Measurements from ENCODE around the gene DYRK4.

DNA sequence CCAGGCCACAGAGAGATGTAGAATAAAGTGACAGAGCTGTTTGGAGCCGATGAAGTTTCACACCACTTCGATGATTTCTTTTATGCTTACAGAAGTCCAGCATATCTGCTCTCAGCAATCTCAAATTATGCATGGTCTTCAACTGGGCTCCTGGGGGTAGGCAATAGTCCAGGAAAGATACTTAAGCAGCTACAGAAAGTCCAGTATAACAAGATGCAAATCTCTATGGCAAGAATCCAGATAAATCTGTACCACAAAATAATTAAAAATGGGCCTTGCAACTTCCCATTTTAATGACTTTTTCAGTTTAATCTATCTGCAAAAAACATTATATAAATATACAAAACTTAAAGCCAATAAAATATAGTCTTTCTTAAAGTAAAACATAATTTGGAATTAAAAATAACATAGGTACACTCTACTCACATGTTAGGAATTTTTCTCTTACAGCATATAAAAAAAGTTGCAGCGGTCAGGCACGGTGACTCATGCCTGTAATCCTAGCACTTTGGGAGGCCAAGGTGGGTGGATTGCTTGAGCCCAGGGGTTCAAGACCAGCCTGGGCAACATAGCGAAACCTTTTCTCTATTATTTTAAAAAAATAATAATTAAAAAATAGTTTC lies 43.8 kb upstream of the DYRK4 start:
- TF ChIP-seq, protein P1, sequence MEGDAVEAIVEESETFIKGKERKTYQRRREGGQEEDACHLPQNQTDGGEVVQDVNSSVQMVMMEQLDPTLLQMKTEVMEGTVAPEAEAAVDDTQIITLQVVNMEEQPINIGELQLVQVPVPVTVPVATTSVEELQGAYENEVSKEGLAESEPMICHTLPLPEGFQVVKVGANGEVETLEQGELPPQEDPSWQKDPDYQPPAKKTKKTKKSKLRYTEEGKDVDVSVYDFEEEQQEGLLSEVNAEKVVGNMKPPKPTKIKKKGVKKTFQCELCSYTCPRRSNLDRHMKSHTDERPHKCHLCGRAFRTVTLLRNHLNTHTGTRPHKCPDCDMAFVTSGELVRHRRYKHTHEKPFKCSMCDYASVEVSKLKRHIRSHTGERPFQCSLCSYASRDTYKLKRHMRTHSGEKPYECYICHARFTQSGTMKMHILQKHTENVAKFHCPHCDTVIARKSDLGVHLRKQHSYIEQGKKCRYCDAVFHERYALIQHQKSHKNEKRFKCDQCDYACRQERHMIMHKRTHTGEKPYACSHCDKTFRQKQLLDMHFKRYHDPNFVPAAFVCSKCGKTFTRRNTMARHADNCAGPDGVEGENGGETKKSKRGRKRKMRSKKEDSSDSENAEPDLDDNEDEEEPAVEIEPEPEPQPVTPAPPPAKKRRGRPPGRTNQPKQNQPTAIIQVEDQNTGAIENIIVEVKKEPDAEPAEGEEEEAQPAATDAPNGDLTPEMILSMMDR (IDR thresholded peaks at IDR 0.05; ENCODE audit: low read depth, low read length) = no peak
- no peak for TF ChIP-seq EZH2phosphoT487 (IDR thresholded peaks at IDR 0.05; ENCODE audit: low read depth)

All from OCI-LY3 (cell line).